NCI-H82 treated with DMSO at 0.1 percent for 48 hours (cell line): ENCODE results near the gene NR1H2.

ENCODE experiments used
- DNase-seq: peaks from one replicate; lab custom pipeline; 2025; ENCODE audit not compliant: unreplicated experiment; lab: John Stamatoyannopoulos, UW

NR1H2 gene

DNA sequence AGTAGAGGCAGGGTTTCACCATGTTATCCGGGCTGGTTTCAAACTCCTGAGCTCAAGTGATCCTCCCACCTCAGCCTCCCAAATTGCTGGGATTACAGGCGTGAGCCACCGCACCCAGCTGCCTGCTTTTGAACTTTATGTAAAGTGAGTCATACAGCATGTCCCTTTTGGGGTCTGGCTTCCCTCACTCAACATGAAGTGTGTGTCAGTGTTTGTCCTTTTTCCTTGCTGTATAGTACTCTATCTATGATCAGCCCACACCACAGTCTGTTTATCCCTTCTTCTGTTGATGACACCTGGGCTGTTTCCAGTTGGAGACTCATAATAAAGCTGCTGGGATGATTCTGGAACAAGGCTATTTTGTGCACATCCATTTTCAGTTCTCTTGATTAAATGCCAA, 44.6 kb downstream of the NR1H2 start:
- DNase-seq, result no peak

DNA sequence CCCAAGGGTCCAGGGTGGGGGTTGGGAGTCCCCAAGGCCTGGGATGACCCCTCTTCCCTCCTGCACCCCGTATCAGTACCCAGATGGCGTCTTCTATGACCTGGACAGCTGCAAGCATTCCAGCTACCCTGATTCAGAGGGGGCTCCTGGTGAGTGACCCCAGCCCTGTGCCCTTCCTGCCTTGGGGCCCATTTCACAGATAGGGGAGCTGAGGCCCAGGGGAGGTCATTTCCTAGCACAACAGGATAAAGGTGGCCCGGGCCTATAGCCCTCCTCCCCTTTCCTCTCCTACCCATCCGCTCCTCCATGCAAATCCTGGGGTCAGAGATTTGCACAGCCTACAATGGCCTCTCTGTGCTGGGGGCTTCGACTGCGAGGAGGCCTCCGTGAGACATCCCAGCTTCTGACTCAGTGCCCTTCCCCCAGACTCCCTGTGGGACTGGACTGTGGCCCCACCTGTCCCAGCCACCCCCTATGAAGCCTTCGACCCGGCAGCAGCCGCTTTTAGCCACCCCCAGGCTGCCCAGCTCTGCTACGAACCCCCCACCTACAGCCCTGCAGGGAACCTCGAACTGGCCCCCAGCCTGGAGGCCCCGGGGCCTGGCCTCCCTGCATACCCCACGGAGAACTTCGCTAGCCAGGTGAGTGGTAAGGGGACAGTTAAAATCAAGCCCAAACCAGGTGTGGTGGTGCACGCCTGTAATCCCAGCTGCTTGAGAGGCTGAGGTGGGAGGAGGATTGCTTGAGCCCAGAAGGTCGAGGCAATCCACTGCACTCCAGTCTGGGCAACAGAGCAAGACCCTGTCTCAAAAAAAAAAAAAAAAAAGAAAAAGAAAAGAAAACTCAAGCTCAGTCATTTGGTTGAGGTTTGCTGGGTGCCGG, 46.4 kb downstream of the NR1H2 start:
- no peak for DNase-seq

DNA sequence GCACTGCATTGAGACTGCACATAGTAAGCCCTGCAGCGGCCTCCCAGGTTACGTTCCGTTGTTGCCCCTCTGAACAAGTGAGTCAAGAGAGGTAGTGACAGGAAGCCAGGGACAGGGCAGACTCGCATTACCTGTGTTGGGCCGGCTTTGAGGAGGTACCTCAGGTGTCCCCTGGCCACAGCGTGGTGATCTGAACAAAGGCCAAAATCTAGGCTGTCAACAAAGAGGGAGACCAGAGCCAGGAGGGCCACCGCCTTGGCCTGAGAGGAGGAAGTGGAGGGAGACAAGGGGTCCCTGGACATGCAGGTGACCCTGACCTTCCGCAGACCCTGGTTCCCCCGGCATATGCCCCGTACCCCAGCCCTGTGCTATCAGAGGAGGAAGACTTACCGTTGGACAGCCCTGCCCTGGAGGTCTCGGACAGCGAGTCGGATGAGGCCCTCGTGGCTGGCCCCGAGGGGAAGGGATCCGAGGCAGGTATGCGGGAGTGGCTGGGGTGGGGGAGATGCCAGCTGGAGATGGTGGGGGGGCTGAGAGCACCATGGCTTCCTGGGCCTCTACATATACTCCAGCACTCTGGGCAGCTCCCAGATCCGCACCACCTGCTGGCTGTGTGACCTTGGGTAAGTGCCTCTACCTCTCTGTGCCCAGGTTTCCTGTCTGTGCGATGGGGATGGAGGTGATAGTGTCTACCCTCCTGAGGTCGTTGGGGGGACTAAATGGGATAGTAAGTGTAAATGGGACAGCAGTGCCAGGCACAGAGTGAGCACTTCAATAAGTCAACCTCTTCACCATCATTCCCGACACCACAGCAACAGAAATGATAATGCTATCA, 47.2 kb downstream of the NR1H2 start:
- DNase-seq, result no peak

DNA sequence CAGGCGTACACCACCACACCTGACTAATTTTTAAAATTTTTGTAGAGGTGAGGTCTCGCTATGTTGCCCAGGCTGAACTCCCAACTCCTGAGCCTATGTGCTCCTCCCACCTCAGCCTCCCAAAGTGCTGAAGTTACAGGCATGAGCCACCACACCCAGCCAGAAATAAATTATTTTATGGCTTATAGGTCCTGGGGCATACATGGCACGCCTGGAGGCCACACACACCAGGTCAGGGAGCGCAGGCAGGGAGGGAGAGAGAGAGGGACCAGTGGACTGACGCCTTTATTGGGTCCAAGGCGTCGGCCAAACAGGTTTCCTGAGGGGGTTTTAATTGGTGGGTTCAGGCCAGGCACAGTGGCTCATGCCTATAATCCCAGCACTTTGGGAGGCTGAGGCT, 49.3 kb downstream of the NR1H2 start:
- DNase-seq, result no peak

- no peak for DNase-seq
Measured at GRCh38 chr19:50427318-50427925, 51.2 kb downstream of the NR1H2 start.

- no peak for DNase-seq
Measured at GRCh38 chr19:50427997-50428425, 51.8 kb downstream of the NR1H2 start.

GRCh38 chr19:50428772-50429463, 52.7 kb downstream of the NR1H2 start:
- no peak for DNase-seq

GRCh38 chr19:50430888-50431342, 54.7 kb downstream of the NR1H2 start:
- DNase-seq, result no peak

DNA sequence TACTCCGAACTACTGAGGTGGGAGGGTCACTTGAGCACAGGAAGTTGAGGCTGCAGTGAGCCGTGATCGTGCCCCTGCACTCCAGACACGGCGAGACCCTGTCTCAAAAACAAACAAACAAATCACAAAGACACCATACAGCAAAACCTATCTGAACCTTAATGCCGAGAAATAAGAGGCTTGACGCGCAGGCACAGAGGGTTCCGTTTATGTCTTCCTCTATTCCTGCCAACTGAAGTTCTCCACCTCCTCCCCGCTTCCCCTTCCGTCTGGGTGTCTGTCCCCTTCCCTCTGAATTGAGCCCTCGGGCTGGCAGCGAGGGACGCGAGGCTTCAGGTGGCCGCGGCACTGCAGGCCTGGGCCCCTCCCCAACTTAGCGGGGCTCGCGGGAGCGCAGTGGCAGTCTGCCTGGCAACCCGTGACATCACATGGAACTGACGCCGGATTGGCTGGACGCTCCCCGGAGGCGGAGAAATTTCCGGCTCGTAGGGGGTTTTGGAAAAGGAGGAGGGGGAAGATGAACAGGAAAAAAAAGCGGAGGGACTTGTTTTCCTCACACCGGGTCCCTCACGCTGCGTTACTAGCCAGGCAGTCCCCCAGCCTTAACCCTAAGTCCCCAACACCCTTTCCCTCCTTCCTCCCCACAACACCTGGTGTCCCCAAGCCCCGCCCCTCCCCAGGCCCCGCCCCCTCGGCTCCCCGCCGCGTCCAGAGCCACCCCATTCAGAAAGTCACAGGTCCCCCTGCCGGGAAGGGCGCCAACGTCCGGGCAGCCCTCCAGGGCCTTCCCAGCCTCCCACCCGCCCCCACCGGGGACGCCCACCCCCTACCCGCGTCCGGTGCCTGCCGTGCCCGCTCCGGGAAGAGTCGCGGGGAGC, 55.3 kb downstream of the NR1H2 start:
- peak; percentile 37 for DNase-seq

GRCh38 chr19:50432221-50433028, 56.2 kb downstream of the NR1H2 start, which contains the start of gene MYBPC2:
MYBPC2 (plus strand) TSS chr19:50432892; CDS start chr19:50432954, 62 bp downstream.
- DNase-seq, result no peak
